GM13976 (cell line): ENCODE data around the gene GPR180.

ENCODE experiments used
- DNase-seq: peaks from one replicate; pipeline ENCODE4 v3.0.0; 2012; ENCODE audit warnings: low spot score
- in situ Hi-C: fragments of 300-500 bp; cut with MboI; formaldehyde crosslinking; loops from one replicate; pipeline ENCODE4 v1.12.0; 2022; ENCODE audit warnings: low sequenced_read_pairs, mixed read lengths, inconsistent platforms; ENCODE audit not compliant: unreplicated experiment
- TF ChIP-seq, protein P1 (sequence below): IDR thresholded peaks from 2 replicates; pipeline ENCODE4 v1.5.1; 2012; ENCODE audit warnings: borderline replicate concordance, mild to moderate bottlenecking; ENCODE audit not compliant: insufficient read depth; ENCODE audit errors: extremely low read depth, missing control alignments, control extremely low read depth

Gene GPR180

DNA sequence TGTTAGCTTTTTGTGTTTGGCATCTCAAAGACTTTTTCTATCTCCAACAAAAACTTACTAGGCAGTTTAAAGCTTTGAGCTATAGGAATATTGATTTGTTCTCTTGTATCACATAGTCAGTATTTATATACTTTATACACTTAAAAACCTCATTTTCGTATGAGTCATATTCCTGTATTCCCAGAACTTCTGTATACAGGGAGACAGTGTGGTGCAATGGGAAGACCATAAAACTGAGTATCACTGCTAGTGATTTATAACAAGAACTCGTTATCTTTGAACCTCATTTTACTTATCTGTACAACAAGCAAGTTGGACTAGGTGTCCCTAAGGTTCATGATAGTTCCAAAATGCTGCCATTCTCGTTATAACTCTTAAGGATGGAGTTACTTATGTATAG is 6.3 kb downstream of the GPR180 start:
- in situ Hi-C loops: loop anchor here (25.0 kb wide), 1 partner anchor 804 kb away; no protein-coding TSS in a partner anchor
- DNase-seq: no peak
- TF ChIP-seq, protein P1, sequence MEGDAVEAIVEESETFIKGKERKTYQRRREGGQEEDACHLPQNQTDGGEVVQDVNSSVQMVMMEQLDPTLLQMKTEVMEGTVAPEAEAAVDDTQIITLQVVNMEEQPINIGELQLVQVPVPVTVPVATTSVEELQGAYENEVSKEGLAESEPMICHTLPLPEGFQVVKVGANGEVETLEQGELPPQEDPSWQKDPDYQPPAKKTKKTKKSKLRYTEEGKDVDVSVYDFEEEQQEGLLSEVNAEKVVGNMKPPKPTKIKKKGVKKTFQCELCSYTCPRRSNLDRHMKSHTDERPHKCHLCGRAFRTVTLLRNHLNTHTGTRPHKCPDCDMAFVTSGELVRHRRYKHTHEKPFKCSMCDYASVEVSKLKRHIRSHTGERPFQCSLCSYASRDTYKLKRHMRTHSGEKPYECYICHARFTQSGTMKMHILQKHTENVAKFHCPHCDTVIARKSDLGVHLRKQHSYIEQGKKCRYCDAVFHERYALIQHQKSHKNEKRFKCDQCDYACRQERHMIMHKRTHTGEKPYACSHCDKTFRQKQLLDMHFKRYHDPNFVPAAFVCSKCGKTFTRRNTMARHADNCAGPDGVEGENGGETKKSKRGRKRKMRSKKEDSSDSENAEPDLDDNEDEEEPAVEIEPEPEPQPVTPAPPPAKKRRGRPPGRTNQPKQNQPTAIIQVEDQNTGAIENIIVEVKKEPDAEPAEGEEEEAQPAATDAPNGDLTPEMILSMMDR: no peak

DNA sequence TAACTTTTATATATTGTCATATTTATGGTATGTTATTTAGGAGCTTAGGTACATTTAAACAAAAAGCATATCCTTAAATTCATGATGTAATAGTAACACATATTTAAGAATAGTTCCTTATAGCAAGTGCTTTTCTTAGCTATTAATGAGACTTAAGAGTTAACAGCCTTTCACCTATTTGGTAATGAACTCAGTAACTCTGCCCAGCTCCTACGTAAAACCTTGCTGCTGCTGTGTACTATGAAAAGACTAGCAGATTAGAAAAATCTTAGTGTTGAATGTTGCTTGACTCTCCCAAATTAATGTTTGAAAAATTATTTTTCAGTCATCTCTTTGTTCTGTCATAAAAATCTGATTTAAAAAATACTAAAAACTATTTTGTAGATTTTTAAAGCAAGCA is 6.9 kb downstream of the GPR180 start:
- in situ Hi-C loops: loop anchor here (25.0 kb wide), 1 partner anchor 804 kb away; no protein-coding TSS in a partner anchor
- TF ChIP-seq, protein P1: no peak
- DNase-seq: no peak

DNA sequence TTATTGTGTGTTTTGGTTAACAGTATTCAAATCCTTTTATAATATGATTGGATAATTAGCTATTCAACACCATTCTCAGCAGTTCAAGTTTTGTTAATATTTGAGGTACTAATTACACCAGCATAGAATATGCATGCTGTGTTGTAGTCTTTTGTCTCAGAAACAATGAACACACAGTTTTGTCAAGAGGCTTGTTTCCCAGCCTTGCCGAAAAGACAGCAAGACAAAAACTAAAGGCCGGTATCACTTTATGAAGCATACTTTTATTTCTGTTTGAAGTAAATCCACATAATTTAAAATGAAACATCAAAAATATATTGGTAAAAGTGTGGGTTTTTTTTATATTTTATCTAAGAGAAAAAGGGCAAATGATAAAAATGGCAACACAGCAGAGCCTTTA is 7.5 kb downstream of the GPR180 start:
- DNase-seq: no peak
- TF ChIP-seq, protein P1: no peak
- in situ Hi-C loops: loop anchor here (25.0 kb wide), 1 partner anchor 803 kb away; no protein-coding TSS in a partner anchor

DNA sequence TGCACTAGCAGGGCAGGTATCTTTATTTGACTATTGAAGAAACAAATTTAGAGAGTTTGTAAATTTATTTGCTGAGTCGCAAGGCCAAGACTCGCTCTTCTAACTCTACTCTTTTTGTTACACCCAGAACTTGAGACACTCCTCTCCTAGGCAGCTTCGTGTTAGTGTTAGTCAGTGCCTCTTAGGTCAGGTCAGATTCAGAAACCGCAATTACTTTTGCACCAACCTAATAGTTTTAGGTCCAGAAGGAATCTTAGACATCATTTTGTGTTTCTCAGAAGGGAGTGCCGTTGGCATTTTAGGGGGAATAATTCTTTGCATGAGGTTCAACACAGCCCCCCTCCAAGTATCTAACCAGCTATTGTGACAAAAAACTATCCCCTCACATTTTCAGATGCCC is 8.8 kb downstream of the GPR180 start:
- TF ChIP-seq, protein P1: no peak
- in situ Hi-C loops: loop anchor here (10.0 to 25.0 kb wide), 2 partner anchors 166 to 802 kb away; no protein-coding TSS in a partner anchor
- no peak for DNase-seq

DNA sequence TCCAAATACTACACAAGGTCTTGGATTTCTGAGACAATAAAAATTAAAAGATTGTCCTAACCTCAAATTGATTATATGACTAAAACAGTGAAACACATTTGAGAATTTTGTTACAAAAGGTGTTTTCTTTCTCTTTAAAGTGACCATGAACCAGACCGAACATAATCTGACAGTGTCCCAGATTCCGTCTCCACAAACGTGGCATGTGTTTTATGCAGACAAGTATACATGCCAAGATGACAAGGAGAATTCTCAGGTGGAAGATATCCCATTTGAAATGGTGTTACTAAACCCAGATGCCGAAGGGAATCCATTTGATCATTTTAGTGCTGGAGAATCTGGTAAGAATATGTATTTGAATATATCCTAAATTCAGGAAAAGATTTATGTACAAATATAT is 10.4 kb downstream of the GPR180 start:
- in situ Hi-C loops: loop anchor here (10.0 to 25.0 kb wide), 2 partner anchors 167 to 800 kb away; no protein-coding TSS in a partner anchor
- TF ChIP-seq, protein P1: no peak
- DNase-seq: no peak

DNA sequence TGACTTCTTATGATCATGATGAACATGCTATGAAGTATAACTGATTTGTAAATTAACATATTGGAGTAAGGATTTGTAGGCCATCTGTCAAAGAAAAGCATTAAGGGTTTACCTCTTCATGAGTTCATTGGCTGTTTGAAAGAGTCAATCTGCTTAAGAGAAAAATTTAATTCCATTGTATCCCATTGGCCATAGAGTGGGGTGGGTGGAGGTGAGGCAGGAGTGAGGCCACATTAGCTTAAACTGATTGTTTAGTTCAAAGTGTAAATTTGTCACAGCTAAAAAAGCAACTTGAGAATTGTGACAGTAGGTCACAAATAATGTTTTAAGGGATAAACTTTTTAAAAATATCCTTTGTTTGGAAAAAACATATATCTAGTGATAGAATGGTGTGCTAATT is 11.4 kb downstream of the GPR180 start:
- in situ Hi-C loops: loop anchor here (10.0 to 25.0 kb wide), 2 partner anchors 168 to 799 kb away; no protein-coding TSS in a partner anchor
- TF ChIP-seq, protein P1: no peak
- DNase-seq: no peak
